GM23338 (cell line): ENCODE measurements around the gene SNHG17. TPM values are rescaled to one million over a fixed set of nuclear protein-coding genes. Genes with fewer than 3 reads are reported as not detected.

Experiments
- EZH2 ChIP-seq: fragments of 200-600 bp; sonication (generic); IDR thresholded peaks from one replicate; pipeline ENCODE4 v1.8.0; 2017; ENCODE audit warnings: antibody characterized with exemption, mild to moderate bottlenecking, low read depth; ENCODE audit not compliant: unreplicated experiment
- JUNB ChIP-seq: IDR thresholded peaks from one replicate; pipeline ENCODE4 v1.6.1; 2016; ENCODE audit warnings: antibody characterized with exemption; ENCODE audit not compliant: unreplicated experiment
- REST ChIP-seq: IDR thresholded peaks from one replicate; pipeline ENCODE4 v1.6.1; 2018; ENCODE audit warnings: antibody characterized with exemption; ENCODE audit not compliant: unreplicated experiment
- ZNF114 ChIP-seq: fragments of 250-450 bp; sonication (Bioruptor Pico); IDR thresholded peaks from 2 replicates; pipeline ENCODE4 v1.5.0; 2020; ENCODE audit warnings: mild to moderate bottlenecking, moderate library complexity
- ZNF462 ChIP-seq: fragments of 250-450 bp; sonication (Bioruptor Pico); IDR thresholded peaks from 2 replicates; pipeline ENCODE4 v1.5.0; 2020; ENCODE audit warnings: mild to moderate bottlenecking, moderate library complexity
- polyA plus RNA-seq: library from polyadenylated mRNA; unstranded; fragments of >200 nt; fragmentation: Nextera tagmentation; extraction: Ambion mirVana; gene quantifications from 2 replicates; pipeline ENCODE4 v1.2.1, GENCODE V29; 2016
- total RNA-seq: library from RNA; depleted of rRNA; stranded (reverse); fragments of >200 nt; shearing (Covaris generic); gene quantifications from 2 replicates; pipeline ENCODE4 v1.2.3, GENCODE V29; 2014

Gene SNHG17
- total and polyA plus RNA-seq, 2 experiments from 2014 or later: 25.4 to 76.1 TPM

DNA sequence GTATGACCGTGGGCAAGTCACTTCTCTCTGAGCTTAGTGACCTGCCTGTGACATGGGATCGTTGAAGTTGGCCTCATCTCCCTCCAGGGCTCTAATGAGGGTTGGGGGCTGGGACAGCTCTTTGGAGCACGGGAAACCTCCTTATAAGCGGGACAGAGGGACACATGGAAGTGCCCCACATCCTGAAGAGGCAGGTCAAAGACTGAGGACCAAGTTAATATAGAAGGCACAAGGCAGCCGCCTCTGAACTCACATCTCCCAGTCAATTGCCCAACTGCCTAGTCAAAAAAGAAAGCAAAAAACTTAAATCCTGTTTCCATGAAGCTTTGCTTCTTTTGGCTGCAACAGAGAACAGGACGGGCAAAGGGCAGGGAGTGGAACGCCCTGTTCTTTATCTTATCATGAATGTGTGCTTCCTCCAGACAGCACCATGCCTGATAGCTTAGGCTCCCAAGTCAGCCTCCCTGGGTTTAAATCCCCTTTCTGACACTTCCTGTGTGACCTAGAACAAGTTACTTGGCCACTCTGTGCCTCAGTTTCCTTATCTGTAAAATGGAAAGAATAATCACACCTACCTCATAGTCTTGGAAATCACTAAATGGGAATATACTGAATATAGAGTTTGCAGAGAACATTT, 61.8 kb downstream of the SNHG17 start (continued):
- no peak for TF ChIP-seq ZNF462
- TF ChIP-seq ZNF114: no peak
- TF ChIP-seq REST: no peak
- TF ChIP-seq JUNB: no peak
- TF ChIP-seq EZH2: no peak
